ENCODE measurements around the gene YJEFN3.
A peak's percentile ranks its signal among the peaks of the same experiment; 100 is the strongest.

The YJEFN3 gene

DNA sequence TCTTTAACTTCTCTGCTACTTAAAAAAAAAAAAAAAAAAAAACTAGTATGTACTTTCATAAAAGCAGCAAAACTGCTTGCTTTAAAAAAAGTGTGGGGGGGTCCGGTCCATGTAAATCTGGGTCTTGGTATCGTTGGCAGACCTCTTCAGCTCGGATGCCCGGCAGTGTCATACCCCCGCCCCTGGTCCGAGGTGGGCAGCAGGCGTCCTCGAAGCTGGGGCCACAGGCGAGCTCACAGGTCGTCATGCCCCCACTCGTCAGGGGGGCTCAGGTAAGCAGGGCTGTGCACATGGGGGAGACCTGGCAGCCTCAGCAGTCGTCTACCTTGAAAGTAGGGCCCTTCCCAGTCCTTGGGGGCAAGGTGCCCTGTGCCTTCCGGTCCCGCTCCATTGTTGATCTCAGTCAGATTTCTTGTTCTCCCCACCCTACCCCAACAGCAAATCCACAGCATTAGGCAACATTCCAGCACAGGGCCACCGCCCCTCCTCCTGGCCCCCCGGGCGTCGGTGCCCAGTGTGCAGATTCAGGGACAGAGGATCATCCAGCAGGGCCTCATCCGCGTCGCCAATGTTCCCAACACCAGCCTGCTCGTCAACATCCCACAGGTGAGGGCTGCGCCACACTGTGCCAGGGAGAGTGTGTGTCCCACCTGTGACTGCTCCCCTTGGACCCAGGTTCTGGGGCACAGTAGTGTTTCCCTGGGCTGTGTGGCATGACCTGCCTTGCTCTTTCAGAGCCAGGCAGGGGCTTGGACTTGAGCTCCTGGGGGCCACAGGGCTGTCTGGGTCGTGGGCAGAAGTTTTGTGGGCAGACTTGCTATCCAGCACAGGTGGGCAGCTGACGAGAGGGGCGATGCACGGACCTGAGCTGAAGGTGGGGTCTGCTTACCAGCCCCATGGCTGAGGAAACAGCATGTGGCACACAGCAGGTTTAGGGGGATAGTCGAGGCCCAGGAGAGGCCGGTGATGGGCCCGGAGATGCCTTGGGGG, 32.8 kb upstream of the YJEFN3 start:
- no peak for DNase-seq (ENCODE audit: low read depth in 2 of 2)

- no peak for DNase-seq (ENCODE audit: low read depth in 2 of 2)
Measured at GRCh38 chr19:19498255-19498991, 30.3 kb upstream of the YJEFN3 start.

DNA sequence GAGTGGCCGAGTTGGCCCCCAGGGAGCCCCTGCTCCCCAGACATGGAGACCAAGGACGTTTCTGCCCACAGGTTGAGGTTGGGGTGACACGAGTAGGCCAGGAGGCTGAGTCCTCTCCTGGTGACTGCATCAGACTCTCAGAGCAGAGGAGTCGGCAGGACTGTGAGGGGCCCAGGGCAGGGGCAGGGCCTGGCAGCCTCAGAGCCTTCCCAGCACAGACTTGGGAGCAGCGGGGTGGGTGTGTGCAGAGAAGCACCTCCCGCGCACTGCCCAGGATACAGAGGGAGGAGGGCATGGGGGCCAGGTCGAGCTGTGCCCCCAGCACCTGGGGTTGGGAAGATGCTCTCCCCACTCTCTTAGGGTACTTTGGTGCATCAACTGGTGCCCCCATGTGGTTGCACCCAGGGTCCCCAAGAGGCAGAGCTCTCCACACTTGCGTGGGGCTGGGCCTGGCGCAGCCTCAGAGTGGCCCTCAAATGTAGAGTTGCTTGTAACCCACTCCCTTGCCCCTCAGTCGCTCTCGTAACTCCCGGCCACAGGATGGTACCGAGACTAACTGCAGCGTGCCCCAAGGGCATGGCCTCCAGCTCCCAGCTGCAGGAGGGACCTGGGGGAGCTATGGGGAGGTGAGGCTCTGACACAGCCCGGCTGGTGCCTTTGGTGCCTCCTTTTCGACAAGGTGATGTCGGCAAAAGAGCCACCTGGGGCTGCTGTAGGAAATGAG, 29.3 kb upstream of the YJEFN3 start:
- DNase-seq (ENCODE audit: low read depth in 2 of 2), result no peak

DNA sequence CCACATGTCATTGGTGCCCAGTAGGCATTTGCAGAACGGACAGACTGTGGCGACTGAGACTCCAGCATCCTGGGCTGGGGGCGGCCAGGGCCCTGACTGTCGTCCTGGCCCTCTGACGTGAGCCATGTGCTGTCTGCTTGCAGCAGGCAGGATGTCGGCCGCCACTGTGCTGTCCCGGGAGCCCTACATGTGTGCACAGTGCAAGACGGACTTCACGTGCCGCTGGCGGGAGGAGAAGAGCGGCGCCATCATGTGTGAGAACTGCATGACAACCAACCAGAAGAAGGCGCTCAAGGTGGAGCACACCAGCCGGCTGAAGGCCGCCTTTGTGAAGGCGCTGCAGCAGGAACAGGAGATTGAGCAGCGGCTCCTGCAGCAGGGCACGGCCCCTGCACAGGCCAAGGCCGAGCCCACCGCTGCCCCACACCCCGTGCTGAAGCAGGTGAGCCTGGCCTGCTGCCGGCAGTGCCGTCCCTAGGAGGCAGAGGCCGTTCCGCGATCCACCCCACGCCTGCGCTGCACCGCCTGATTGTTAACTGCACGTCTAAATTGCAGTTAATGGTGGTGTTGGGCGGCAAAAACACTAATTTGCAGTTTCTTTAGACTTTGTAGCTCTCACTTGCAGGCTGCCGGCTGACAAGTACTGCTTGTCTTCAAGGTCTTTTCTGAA, 27.6 kb upstream of the YJEFN3 start:
- no peak for DNase-seq (ENCODE audit: low read depth in 2 of 2)

- DNase-seq (ENCODE audit: low read depth in 2 of 2), result no peak
Measured at GRCh38 chr19:19501798-19502197, 26.9 kb upstream of the YJEFN3 start.

DNA sequence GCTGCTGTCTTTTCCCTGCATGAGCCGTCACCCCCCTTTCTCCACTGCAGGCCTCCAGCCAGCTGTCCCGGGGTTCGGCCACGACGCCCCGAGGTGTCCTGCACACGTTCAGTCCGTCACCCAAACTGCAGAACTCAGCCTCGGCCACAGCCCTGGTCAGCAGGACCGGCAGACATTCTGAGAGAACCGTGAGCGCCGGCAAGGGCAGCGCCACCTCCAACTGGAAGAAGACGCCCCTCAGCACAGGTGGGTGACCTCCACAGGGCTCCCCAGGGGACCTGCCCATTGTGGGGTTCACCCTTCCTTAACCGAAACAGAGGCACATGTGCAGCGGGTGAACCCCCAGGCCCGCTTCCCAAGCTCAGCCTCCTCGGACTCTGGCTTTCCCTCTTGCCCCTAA, 26.4 kb upstream of the YJEFN3 start:
- no peak for DNase-seq (ENCODE audit: low read depth in 2 of 2)

- no peak for DNase-seq (ENCODE audit: low read depth in 2 of 2)
Measured at GRCh38 chr19:19502808-19503602, 25.7 kb upstream of the YJEFN3 start.

DNA sequence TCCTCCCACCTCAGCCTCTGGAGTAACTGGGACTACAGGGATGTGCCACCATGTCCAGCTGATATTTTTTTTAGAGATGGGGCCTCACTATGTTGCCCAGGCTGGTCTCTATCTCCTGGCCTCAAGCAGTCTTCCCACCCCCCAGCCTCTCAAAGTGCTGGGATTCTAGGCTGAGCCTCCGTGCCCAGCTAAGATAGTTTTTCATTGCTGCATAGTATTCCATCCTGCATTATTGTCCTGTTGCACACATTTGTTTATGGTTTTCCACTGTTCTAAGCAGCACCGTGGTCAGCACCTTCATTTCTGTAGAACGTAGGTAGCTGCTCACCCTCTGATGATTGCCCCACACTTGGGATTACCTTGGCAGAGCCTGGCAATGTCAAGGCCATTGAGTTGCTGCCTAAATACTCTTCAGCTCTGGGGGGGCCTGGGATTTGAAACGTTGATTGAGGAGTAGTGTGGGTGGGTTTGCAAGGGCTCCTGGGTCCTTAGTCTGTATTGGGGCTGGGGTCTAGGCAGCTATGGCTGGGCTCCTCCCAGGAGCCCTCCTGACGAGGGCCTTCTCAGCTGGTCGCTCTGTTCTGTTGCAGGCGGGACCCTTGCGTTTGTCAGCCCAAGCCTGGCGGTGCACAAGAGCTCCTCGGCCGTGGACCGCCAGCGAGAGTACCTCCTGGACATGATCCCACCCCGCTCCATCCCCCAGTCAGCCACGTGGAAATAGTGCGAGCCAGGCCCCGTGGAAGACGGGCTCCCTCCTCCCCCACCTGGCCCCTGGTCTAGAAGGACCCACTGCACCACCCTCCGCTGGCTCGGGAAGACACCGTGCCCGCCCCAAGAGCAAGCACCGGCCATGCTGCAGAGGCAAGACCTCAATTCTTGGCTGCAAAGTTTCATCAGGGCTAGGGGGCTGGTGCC, 23.7 kb upstream of the YJEFN3 start:
- DNase-seq (ENCODE audit: low read depth in 2 of 2), result no peak

DNA sequence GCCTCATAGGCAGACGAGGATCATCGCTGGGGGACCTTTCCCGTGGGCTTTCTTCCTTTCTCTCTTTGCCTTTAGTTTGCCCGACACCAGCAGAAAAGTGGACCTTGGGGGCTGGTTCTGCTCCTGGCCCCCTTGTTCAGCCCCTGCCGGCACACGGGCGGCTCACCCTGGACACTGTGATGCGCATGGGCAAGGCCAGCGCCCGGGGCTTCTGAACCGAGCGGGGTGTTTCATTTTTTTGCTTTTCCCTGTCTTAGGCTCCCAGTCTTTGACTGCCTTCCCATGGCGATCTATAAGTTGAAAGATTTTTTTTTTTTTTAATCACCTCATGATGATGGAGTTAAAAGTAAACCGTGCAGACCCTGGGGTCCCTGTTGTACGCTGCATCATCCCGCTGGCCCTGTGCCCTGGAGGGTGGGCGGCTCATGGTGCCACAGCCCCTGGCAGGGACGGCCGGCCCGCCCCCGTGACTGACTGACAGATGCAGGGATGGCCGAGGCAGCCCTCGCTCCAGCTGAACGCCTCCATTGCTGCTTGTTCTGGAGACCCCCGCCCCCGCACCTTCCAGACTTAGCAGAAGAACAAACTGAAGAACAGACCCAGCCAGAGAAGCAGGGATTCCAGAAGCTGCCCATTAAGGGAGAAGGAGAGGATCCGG, 22.9 kb upstream of the YJEFN3 start:
- no peak for DNase-seq (ENCODE audit: low read depth in 2 of 2)

DNA sequence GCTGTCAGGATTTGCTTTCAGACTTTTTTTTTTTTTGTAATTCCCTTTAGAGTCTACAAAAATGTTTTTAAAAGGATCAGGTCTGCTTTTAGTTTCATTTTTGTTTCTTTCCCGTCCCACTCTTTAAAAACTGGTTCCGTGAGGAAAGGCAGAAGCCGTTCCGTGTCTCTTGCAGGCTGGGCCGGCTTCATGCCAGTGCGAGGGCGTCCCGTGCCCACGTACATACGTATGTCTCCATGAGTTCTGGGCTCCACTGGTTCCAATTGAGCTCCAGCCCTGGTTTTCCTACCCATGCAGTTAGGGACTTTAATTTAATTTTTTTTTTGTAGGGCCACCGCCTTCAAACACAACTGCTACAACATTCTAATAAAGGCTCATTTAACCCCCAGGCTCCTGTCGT, 22.1 kb upstream of the YJEFN3 start:
- no peak for DNase-seq (ENCODE audit: low read depth in 2 of 2)

DNA sequence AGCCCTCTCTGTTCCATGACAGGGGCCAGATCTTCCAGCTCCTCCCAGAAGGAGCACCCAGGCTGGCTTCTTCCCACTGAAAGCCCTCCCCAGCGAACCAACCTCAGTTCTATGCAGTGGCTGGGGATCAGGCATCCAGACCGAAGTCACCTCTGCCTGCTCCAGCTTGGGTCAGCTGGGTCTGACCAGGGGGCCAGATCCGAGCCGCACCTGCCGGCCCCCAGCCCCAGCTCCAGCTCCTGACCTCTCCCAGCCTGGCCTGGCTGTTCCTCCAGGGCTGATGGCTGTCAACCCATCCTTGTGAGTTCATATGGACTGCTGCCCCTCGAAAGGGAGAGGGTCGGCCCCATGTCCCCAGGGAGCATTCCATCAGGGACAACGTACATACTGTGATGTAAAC, 21.4 kb upstream of the YJEFN3 start:
- no peak for DNase-seq (ENCODE audit: low read depth in 2 of 2)

- DNase-seq (ENCODE audit: low read depth in 2 of 2), result no peak
Measured at GRCh38 chr19:19508217-19508616, 20.5 kb upstream of the YJEFN3 start.

DNA sequence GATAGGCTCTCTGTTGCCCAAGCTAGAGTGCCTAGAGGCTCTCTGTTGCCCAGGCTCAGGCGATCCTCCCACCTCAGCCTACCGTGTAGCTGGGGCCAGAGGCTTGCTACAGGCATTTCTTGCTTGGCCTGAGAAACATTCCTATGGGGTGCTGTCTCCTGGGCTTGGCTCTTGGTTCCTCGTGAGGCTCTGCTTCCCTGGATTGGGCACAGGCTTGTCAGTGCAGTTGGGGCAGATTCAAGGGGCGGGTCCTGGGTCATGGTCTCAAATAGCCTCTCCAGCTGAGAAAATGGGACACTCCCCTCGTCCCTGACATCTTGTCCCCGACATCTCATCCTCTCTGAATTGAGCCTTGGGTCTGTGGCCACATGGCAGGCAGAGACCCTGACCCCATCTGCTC, 18.3 kb upstream of the YJEFN3 start:
- no peak for DNase-seq (ENCODE audit: low read depth in 2 of 2)

GRCh38 chr19:19513682-19514081, 15.0 kb upstream of the YJEFN3 start:
- DNase-seq (ENCODE audit: low read depth in 2 of 2), result no peak

DNA sequence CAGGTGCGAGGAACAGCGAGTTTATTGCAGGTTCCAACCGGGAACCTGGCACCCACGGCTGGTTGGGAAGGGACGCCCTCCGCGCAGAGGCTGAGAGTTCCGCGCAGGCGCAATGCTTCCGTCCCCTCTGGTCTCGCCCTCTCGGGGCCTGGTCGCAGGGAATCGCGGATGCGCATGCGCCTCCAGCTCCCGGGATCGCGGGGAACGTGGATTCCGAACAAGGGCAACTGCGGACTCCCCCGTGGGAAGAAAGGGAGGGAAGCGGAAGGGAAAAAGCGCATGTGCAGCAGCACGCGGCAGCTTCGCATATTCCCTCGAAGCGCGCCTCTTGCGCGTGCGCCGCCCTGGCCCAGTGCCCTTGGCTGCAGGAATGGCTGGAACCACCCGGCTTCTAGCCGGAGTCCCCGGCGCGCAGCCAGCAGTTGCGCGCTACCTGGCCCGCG, 14.5 kb upstream of the YJEFN3 start:
- DNase-seq (ENCODE audit: low read depth in 2 of 2), result no peak

- DNase-seq (ENCODE audit: low read depth in 2 of 2), result no peak
Measured at GRCh38 chr19:19514881-19515641, 13.7 kb upstream of the YJEFN3 start, which contains the start of gene TSSK6. Gene TSSK6 (minus strand): TSS chr19:19515548. CDS start chr19:19515427, 121 bp downstream.

DNA sequence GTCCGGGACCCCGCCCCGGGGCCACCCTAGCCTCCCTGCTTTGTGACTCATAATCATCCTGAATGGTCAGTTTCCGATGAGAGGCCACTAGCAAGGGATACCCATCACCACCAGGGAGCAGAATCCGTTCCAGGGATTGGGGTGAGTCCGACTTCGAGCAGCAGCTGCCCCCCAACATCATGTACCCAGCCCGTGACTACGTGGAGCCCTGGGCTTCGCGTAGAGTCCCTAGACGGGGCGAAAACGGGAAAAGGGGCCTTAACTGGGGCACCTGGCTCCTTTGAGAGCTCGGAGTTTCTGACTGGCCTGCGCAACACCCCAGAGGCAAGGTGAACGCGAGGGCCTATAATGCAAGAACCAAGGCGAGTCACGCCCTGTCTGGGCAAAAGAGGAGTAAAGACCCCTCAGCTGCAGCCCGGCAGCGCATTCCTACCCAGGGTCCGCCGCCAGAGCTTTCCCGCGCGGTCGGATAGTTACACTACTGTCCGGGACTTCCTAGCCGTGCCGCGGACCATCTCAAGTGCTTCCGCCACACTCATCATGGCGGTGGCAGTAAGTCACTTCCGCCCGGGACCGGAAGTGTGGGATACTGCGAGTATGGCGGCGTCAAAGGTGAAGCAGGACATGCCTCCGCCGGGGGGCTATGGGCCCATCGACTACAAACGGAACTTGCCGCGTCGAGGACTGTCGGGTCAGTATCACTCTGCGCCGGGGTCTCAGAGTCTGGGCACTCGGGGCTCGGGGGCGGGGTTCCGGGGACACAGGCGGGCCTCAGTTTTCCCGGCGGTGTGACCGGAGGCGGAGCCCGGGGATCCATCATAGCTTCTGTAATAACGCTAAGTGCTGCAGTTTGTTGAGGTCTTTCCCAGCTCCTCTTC, 12.8 kb upstream of the YJEFN3 start, which contains the start of gene NDUFA13:
Gene NDUFA13, plus strand, starts transcription at position 584 of the 878 bp plus-strand sequence. Its CDS starts 14 bp downstream, at position 598.
- peak; percentile 87 to 95 for DNase-seq (ENCODE audit: low read depth in 2 of 2)
